ENCODE results near the gene CPPED1. TPM values are rescaled to one million over a fixed set of nuclear protein-coding genes. Genes with fewer than 3 reads are reported as not detected.

The CPPED1 gene
- total RNA-seq, 2 donors from 2014 or later = 11.3 to 26.8 TPM

DNA sequence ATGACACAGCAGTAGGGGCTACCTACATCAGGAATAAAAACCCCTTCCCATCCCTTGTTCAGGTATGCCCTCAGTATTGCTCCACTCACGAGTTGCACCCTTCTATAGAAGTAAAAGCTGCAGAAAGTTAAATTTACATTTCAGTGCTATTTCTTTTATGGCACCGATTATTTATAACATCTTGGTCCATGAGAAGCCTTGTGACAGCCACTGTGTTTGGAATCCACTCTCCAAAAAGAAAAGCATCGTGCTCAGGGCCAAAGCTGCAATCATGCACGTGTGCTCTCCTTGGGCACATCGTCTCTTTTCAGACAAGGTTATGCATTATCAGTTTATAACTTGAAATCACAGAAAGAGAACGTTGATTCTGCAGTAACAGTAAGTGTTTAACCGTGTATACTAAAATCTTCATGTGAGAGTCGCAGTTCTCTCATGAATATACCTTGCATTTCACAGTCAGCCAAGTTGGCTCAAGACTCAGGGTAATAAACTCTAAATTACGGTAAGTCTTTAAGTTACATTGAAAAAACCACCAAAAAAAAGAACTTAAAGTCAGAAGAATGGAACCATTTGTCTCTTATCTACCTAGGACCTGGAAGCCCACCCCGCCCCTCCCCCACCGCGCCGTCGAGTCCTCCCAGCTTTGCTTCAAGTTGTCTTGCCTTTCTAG is 189.6 kb downstream of the CPPED1 start:
- Mint-ChIP-seq H3K4me3 (no peak overlapping the region), H3K27ac (no peak overlapping the region), H3K9me3 (no peaks in the 10 kb centered on the region), H3K4me1 (ENCODE audit: low read depth in 2 of 2) (peaks cover 6 to 7% of the 10 kb centered on the region in 2 donors), H3K36me3 (no peaks in the 10 kb centered on the region), H3K27me3 (peaks cover 32 to 37% of the 10 kb centered on the region in 2 donors)
- no peak for DNase-seq (ENCODE audit: low spot score)
- ATAC-seq = no peak

GRCh38 chr16:12613131-12613991 is 190.3 kb downstream of the CPPED1 start:
- DNase-seq (ENCODE audit: low spot score) (no peak), ATAC-seq (no peak)
- Mint-ChIP-seq H3K36me3 (no peaks in the 10 kb centered on the region), H3K4me1 (ENCODE audit: low read depth in 2 of 2) (peaks cover 6 to 7% of the 10 kb centered on the region in 2 donors), H3K27me3 (peaks cover 31 to 35% of the 10 kb centered on the region in 2 donors), H3K4me3 (no peak overlapping the region), H3K9me3 (no peaks in the 10 kb centered on the region), H3K27ac (no peak overlapping the region)

DNA sequence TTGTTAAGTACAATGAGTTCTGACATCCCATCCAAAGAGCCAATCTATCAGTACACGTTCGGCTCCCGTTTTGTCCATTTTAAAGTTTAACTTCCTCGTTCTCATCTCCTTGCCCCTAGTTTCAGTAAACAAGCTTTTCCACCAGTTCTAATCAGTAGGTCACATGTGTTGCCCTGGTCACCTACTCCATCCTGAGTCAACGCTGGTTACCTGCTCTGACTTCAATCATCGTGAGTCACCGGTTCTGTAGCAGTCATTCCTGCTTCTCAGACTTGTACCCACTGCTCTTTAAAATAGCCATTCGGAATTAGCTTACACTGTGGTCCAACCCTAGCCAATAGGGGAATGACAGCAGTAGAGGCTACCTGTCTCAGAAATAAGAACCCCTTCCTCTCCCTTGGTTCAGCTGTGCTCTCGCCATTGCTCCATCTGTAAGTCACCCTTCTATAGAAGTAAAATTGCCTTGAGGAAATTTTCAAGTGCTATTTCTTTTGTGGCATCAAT is 191.0 kb downstream of the CPPED1 start:
- Mint-ChIP-seq H3K27ac (no peak overlapping the region), H3K4me3 (no peak overlapping the region), H3K4me1 (ENCODE audit: low read depth in 2 of 2) (peaks cover 6 to 7% of the 10 kb centered on the region in 2 donors), H3K9me3 (no peaks in the 10 kb centered on the region), H3K27me3 (peaks cover 30 to 36% of the 10 kb centered on the region in 2 donors), H3K36me3 (peaks cover 5% of the 10 kb centered on the region)
- ATAC-seq (no peak), DNase-seq (ENCODE audit: low spot score) (no peak)

DNA sequence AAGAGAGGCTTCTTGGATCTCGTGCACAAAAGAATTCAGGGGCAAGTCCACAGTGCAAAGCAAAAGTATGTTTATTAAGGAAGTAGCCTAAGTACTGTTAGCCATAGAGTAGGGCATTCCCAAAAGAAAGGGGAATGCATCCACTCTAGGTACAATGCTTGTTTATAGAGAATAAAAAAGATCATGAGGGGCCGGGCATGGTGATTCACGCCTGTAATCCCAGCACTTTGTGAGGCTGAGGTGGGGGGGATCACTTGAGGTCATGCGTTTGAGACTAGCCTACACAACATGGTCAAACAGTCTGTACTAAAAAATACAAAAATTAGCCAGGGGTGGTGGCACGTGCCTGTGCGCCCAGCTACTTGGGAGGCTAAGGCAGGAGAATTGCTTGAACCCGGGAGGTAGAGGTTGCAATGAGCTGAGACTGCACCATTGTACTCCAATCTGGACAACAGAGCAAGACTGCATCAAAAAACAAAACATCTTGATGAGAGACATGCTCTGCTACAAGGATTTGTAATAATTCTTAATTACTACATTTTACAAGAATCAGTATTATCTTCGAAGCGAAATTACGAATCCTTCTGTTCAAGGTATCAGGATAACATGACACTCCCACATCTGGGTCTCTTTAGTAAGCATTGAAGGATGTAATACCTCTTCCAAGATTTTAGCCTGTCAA is 191.6 kb downstream of the CPPED1 start:
- Mint-ChIP-seq H3K4me3 (no peak overlapping the region), H3K4me1 (ENCODE audit: low read depth in 2 of 2) (peaks cover 6 to 7% of the 10 kb centered on the region in 2 donors), H3K9me3 (no peaks in the 10 kb centered on the region), H3K27ac (no peak overlapping the region), H3K36me3 (peaks cover 8% of the 10 kb centered on the region), H3K27me3 (peaks cover 30 to 42% of the 10 kb centered on the region in 2 donors)
- no peak for ATAC-seq
- no peak for DNase-seq (ENCODE audit: low spot score)

DNA sequence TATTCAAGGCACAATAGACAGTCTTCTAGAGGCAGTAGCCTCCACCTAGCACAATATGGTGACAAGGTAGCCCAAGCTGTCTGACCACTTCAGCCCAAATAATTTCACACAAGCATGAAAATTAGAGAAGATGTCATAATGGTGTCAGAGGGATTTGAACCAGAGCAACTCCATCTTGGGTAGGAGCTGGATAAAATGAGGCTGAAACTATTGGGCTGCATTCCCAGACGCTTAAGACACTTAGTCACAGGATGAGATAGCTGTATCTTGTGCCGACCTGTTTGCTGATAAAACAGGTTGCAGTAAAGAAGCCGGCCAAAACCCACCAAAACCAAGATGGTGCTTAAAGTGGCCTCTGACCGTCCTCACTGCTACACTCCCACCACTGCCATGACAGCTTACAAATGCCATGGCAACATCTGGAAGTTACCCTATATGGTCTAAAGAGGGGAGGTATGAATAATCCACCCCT is 192.6 kb downstream of the CPPED1 start:
- Mint-ChIP-seq H3K27me3 (peaks cover 32 to 53% of the 10 kb centered on the region in 2 donors), H3K36me3 (peaks cover 15% of the 10 kb centered on the region), H3K9me3 (peaks cover 3% of the 10 kb centered on the region), H3K4me1 (ENCODE audit: low read depth in 2 of 2) (peaks cover 6 to 7% of the 10 kb centered on the region in 2 donors), H3K4me3 (no peak overlapping the region), H3K27ac (no peak overlapping the region)
- DNase-seq (ENCODE audit: low spot score) = no peak
- ATAC-seq = no peak

DNA sequence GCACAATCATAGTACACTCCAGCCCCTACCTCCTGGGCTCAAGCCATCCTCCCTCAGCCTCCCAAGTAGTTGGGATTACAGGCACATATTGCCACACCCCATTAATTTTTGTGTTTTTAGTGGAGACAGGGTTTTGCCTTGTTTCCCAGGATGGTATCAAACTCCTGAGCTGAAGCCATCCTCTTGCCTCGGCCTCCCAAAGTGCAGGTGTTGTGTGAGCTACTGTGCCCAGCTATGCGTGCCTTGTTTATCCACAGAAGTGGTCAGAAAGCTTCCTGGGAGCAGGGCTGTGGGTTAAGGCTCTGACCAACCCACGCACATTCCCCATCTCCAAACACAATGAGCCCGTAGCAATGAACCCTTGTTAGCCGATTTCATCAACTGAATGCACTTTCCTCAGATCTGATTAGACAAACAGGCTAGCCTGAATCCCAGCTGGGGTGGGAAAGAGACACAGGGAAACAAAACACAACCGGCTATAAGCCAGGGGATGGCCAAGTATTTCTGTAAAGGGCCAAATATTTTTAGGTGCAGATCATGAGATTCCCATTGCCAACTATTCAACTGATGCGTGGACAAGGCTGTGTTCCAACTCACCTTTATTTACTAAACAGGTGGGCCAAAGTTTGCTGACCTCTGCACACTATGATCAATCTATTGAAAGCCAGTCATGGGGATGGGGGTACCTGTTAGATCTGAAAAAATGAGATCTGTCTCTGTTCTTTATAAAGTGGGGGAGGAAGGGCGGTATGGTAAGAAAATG is 193.6 kb downstream of the CPPED1 start:
- ATAC-seq (no peak), DNase-seq (ENCODE audit: low spot score) (no peak)
- Mint-ChIP-seq H3K4me1 (ENCODE audit: low read depth in 2 of 2) (peaks cover 6 to 7% of the 10 kb centered on the region in 2 donors), H3K27me3 (peaks cover 32 to 61% of the 10 kb centered on the region in 2 donors), H3K4me3 (no peak overlapping the region), H3K36me3 (peaks cover 15% of the 10 kb centered on the region), H3K9me3 (peaks cover 3% of the 10 kb centered on the region), H3K27ac (no peak overlapping the region)

Other genes starting within 250 kb of the CPPED1 start
- gene SHISA9, start 97.7 kb upstream of the CPPED1 start, total RNA-seq = under 1 TPM in 1 of 2 donors, not detected in 1; 0.11 TPM

Data from natural killer cell treated with Interleukin-12 subunit alpha and Interleukin-12 subunit beta and Interleukin-15 and Interleukin-18, amount 100 ng/mL, for 72 hours (primary cell).